GM12873 (cell line): ENCODE data around the gene VPS39.

Source experiments
- TF ChIP-seq, protein P1 (sequence below): IDR thresholded peaks from 2 replicates; pipeline ENCODE4 v1.5.1; 2012; ENCODE audit warnings: low read depth, mild to moderate bottlenecking, moderate library complexity, low read length, control low read depth; ENCODE audit not compliant: insufficient read depth; ENCODE audit errors: missing control alignments

Gene VPS39

GRCh38 chr15:42133356-42133755 lies 74.7 kb downstream of the VPS39 start:
- TF ChIP-seq, protein P1, sequence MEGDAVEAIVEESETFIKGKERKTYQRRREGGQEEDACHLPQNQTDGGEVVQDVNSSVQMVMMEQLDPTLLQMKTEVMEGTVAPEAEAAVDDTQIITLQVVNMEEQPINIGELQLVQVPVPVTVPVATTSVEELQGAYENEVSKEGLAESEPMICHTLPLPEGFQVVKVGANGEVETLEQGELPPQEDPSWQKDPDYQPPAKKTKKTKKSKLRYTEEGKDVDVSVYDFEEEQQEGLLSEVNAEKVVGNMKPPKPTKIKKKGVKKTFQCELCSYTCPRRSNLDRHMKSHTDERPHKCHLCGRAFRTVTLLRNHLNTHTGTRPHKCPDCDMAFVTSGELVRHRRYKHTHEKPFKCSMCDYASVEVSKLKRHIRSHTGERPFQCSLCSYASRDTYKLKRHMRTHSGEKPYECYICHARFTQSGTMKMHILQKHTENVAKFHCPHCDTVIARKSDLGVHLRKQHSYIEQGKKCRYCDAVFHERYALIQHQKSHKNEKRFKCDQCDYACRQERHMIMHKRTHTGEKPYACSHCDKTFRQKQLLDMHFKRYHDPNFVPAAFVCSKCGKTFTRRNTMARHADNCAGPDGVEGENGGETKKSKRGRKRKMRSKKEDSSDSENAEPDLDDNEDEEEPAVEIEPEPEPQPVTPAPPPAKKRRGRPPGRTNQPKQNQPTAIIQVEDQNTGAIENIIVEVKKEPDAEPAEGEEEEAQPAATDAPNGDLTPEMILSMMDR: no peak

DNA sequence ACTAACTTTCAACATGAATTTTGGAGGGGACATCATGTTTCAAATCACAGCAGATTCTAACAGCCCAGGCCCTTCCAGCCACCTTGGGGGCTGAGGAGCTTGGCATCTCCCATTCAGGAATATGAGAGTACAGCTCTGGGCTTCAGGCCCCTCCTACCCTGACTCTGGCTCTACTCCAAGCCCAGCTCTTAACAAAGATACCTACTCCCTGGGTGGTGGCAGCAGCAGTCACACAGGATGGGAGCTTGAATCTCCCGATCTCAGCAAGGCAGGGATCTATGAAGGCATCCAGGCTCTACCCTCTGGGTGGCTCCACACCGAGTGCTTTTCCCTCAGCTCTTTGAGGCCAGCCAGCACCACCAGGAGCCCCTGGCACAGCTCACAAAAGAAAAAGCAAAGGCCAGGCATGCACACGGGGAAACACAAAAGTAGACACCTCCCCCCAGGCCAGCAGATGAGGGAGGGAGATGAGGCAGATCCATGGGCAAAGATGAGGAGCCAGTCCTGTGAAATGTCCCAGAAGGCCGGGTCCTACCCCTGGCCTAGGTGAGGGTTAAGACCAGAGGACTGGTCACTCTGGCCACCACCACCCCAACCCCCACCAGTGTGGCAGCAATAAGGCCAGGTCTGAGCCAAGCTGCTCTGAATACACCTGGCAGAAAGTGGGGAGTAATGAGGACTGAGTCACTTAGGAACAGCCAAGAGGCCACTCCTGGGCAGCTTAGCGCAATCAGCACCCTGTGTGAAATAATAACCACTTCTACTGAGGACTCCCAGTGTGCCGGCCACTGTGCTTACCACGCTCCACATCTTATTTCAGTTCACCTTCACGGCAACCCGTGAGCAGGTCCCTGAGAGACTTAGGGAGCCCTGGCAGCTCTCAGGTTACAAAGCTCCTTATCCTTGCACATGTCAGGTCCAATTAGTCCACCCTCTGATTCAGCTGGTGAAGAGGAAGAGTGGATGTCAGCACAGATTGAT lies 76.0 kb downstream of the VPS39 start:
- TF ChIP-seq, protein P1: no peak

DNA sequence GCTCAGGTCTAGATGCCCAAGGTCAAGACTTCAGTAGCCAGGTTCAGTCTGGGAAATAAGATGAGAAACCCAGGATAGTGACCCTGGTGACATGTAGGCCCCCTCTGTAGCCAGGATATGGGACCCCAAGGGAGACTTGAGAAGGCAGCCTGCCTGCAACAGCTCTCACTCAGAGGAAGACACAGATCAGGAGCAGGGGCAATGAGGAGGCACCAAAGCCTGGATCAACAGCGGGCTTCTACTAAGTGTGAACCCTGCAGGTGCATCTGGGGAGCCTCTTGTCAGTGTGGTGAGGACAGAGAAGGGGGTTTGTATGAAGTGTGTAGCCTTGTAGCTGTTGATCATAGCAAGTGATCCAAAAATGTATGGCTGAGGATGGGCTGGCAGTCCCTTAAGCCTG lies 77.1 kb downstream of the VPS39 start:
- TF ChIP-seq, protein P1: no peak

DNA sequence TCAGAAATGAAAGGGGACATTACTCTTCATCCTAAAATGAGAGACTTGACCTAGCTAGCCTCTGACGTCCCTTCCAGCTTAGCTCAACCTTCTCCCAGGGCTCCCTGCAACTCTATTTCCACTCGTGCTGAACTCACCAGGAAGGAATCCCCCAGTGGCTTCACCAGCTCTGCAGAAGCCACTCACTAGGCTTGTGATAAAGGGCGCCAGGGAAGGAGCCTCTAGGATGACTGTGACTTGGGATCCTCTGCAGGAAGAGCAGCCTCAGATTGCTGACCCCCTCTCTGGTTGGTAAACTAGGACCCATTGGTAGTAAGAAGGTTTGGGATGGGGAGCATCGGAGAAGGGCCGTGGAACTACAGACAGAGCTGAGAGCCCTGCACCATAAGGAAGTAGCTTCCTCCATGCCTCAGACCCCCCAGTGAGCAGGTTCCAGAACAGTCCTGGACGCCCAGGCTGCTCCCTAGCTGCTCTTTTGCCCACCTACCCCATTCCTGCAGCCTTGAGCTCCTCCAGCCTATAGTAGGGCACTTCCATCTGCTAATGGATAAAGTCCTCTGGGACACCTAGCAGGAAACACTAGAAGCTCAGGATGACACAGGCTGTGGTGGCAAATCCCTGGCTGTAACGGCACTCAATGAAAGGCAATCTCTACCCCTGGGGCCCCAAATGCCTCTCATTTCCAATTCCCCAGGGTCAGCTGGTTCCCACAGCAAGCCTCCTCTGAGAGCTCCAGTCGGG lies 77.7 kb downstream of the VPS39 start:
- TF ChIP-seq, protein P1: no peak

- TF ChIP-seq, protein P1: no peak
Measured at GRCh38 chr15:42129364-42129763, 78.7 kb downstream of the VPS39 start.

GRCh38 chr15:42128476-42128875 lies 79.6 kb downstream of the VPS39 start:
- TF ChIP-seq, protein P1: no peak

GRCh38 chr15:42123546-42123945 lies 84.6 kb downstream of the VPS39 start:
- TF ChIP-seq, protein P1: no peak
